Stimulated activated CD8-positive, alpha-beta memory T cell treated with anti-CD3 and anti-CD28 coated beads, Interleukin-4, amount 100 ng/mL, for 24 hours (primary cell): ENCODE measurements around the gene DHRS7.
A peak's percentile ranks its signal among the peaks of the same experiment; 100 is the strongest.

Experiments
- DNase-seq: peaks from one replicate; pipeline ENCODE4 v3.0.0-alpha.2; 2020; ENCODE audit warnings: low read depth

The DHRS7 gene

GRCh38 chr14:60164712-60165546 lies at the start of gene DHRS7:
Gene DHRS7 (minus strand): TSS chr14:60165398. CDS start chr14:60165309, 89 bp downstream.
- peak; percentile 62 for DNase-seq

GRCh38 chr14:60214415-60215126 lies 49.4 kb upstream of the DHRS7 start:
- DNase-seq = no peak

- no peak for DNase-seq
Observed at GRCh38 chr14:60214003-60214402, 48.8 kb upstream of the DHRS7 start.

- DNase-seq = no peak
Observed at GRCh38 chr14:60212503-60213371, 47.5 kb upstream of the DHRS7 start.

GRCh38 chr14:60211153-60211552 lies 46.0 kb upstream of the DHRS7 start:
- no peak for DNase-seq

GRCh38 chr14:60210703-60211102 lies 45.5 kb upstream of the DHRS7 start:
- no peak for DNase-seq

GRCh38 chr14:60206837-60207533 lies 41.8 kb upstream of the DHRS7 start:
- no peak for DNase-seq

- no peak for DNase-seq
Observed at GRCh38 chr14:60206249-60206670, 41.1 kb upstream of the DHRS7 start.

- DNase-seq = no peak
Observed at GRCh38 chr14:60204843-60205774, 39.9 kb upstream of the DHRS7 start.

- no peak for DNase-seq
Observed at GRCh38 chr14:60204104-60204842, 39.1 kb upstream of the DHRS7 start.

- no peak for DNase-seq
Observed at GRCh38 chr14:60199321-60199720, 34.1 kb upstream of the DHRS7 start.

- no peak for DNase-seq
Observed at GRCh38 chr14:60197629-60198303, 32.6 kb upstream of the DHRS7 start.

GRCh38 chr14:60196291-60196690 lies 31.1 kb upstream of the DHRS7 start:
- no peak for DNase-seq

GRCh38 chr14:60195179-60195810 lies 30.1 kb upstream of the DHRS7 start:
- no peak for DNase-seq

- DNase-seq = no peak
Observed at GRCh38 chr14:60189923-60190840, 25.0 kb upstream of the DHRS7 start.

GRCh38 chr14:60188696-60189095 lies 23.5 kb upstream of the DHRS7 start:
- DNase-seq = no peak

- no peak for DNase-seq
Observed at GRCh38 chr14:60188115-60188514, 22.9 kb upstream of the DHRS7 start.
